ENCODE measurements around the gene M1AP. TPM values are rescaled to one million over a fixed set of nuclear protein-coding genes. Genes with fewer than 3 reads are reported as not detected.
A peak's percentile ranks its signal among the peaks of the same experiment; 100 is the strongest.

The M1AP gene
- total RNA-seq, 1 donor from 2014 or later: 0.24 TPM

- Mint-ChIP-seq H3K9me3 (no peaks in the 10 kb centered on the region), H3K27ac (no peak overlapping the region), H3K4me1 (ENCODE audit: unreplicated experiment) (no peaks in the 10 kb centered on the region), H3K27me3 (peaks cover 19% of the 10 kb centered on the region), H3K4me3 (no peak overlapping the region), H3K36me3 (no peaks in the 10 kb centered on the region)
- no peak for TF ChIP-seq CTCF (conservative IDR thresholded peaks at IDR 0.05)
- no peak for DNase-seq (ENCODE audit: extremely low spot score, unreplicated experiment)
These were observed 43.8 kb upstream of the M1AP start for GRCh38 chr2:74691929-74692328.

DNA sequence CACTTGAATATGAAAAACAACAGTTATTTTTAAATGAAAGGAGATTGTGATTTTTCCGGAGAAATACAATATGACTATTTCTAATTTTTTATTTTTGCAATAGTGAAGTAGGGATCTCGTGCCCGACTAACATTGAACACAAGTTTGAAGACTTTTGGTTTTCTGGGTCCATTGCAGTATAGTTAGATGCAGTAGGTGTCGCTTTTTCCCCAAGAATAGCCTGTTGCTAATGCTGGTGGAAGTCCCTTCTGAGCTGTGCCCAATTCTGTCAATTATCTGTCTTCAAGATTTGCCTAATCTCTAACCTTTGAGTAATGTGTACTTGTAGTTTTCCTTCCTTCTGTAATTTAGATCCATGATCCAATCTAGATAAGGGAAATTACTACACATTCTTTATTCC, 42.4 kb upstream of the M1AP start:
- TF ChIP-seq CTCF (conservative IDR thresholded peaks at IDR 0.05): peak; percentile 86
- H3K27ac Mint-ChIP-seq: no peak overlapping the region
- DNase-seq (ENCODE audit: extremely low spot score, unreplicated experiment): no peak
- no peaks in the 10 kb centered on the region for H3K9me3 Mint-ChIP-seq
- H3K4me3 Mint-ChIP-seq: no peak overlapping the region
- no peaks in the 10 kb centered on the region for H3K36me3 Mint-ChIP-seq
- H3K27me3 Mint-ChIP-seq: peaks cover 16% of the 10 kb centered on the region
- no peaks in the 10 kb centered on the region for H3K4me1 Mint-ChIP-seq (ENCODE audit: unreplicated experiment)

DNA sequence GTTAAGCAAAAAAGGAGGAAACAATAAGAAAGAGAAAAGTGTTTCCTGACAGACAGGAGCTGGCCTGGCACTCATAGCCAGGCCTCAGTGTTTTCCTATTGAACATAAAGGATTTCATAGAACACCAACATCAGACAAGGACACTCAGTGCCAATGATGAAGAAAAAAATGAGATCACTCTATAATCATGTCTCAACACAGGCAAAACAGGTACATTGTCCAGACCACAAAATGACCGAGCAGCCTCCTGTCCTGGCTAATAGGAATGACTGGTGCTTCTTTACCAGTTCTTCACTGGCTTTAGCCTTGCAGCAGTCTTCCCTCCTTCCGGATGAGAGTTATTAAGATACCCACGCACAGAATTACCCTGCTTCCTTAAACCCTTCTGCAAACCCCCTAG, 41.5 kb upstream of the M1AP start:
- Mint-ChIP-seq H3K27me3 (peaks cover 11% of the 10 kb centered on the region), H3K4me3 (no peak overlapping the region), H3K9me3 (no peaks in the 10 kb centered on the region), H3K4me1 (ENCODE audit: unreplicated experiment) (no peaks in the 10 kb centered on the region), H3K27ac (no peak overlapping the region), H3K36me3 (no peaks in the 10 kb centered on the region)
- no peak for TF ChIP-seq CTCF (conservative IDR thresholded peaks at IDR 0.05)
- DNase-seq (ENCODE audit: extremely low spot score, unreplicated experiment): no peak

- Mint-ChIP-seq H3K4me1 (ENCODE audit: unreplicated experiment) (no peaks in the 10 kb centered on the region), H3K9me3 (no peaks in the 10 kb centered on the region), H3K36me3 (no peaks in the 10 kb centered on the region), H3K4me3 (no peak overlapping the region), H3K27ac (no peak overlapping the region), H3K27me3 (peaks cover 11% of the 10 kb centered on the region)
- no peak for DNase-seq (ENCODE audit: extremely low spot score, unreplicated experiment)
- TF ChIP-seq CTCF (conservative IDR thresholded peaks at IDR 0.05): no peak
These were observed 40.8 kb upstream of the M1AP start for GRCh38 chr2:74688881-74689280.

DNA sequence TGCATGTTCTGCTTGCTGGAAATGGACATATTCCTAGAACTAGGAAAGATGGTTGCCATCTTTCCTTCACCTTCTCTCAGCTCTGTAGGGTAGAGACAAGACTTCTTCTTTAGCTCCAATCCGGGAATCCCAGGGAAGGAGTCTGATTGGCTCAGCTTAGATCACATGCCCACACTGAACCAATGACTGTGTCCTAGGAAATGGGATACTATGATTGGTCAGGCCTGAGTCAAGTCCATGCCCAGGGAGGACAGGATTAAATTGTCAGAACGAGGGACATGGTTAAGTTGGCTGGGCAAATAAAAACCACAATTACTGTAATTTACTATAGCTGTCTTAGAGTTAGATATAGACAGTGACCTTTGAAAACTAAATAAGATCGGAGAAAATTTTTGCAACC, 37.3 kb upstream of the M1AP start:
- Mint-ChIP-seq H3K4me1 (ENCODE audit: unreplicated experiment) (no peaks in the 10 kb centered on the region), H3K36me3 (no peaks in the 10 kb centered on the region), H3K27me3 (peaks cover 4% of the 10 kb centered on the region), H3K27ac (no peak overlapping the region), H3K4me3 (no peak overlapping the region), H3K9me3 (no peaks in the 10 kb centered on the region)
- TF ChIP-seq CTCF (conservative IDR thresholded peaks at IDR 0.05): no peak
- no peak for DNase-seq (ENCODE audit: extremely low spot score, unreplicated experiment)

DNA sequence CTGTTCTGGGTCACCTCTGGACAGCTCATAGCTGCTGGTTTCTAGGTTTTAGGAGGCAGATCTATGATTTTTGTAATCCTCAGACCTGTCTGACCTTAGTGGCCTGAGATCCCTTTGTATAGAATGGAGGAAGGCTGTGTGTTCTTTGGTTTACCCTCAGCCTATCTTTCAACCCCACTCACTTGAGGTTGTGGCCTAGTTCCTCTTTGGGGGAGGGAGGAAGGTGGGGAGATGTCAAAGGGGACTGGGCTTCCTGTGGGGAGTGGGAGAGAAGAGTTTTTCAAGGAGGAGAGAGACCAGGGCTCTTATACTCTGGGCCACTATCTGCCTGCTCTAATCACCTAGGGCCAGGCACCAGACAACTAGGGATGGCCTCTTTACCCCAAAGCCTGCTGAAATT, 34.4 kb upstream of the M1AP start:
- H3K4me1 Mint-ChIP-seq (ENCODE audit: unreplicated experiment): no peaks in the 10 kb centered on the region
- no peak for TF ChIP-seq CTCF (conservative IDR thresholded peaks at IDR 0.05)
- H3K4me3 Mint-ChIP-seq: no peak overlapping the region
- H3K27ac Mint-ChIP-seq: no peak overlapping the region
- H3K27me3 Mint-ChIP-seq: no peaks in the 10 kb centered on the region
- no peaks in the 10 kb centered on the region for H3K36me3 Mint-ChIP-seq
- no peak for DNase-seq (ENCODE audit: extremely low spot score, unreplicated experiment)
- no peaks in the 10 kb centered on the region for H3K9me3 Mint-ChIP-seq
